Neural progenitor cell (in vitro differentiated cells): ENCODE data around the gene ORMDL3.

Experiments used
- CTCF ChIP-seq: fragments of 200-600 bp; sonication (generic); IDR thresholded peaks from 2 replicates; pipeline ENCODE4 v1.5.1; 2017; ENCODE audit warnings: antibody characterized with exemption, mild to moderate bottlenecking
- EZH2 ChIP-seq: fragments of 200-600 bp; sonication (generic); IDR thresholded peaks from 2 replicates; pipeline ENCODE4 v1.6.1; 2017; ENCODE audit warnings: antibody characterized with exemption, mild to moderate bottlenecking, moderate library complexity

GRCh38 chr17:39971076-39971603, 43.7 kb upstream of the ORMDL3 start:
- TF ChIP-seq CTCF (no peak), EZH2 (no peak)
